GM10266 (cell line): ENCODE data around the gene EFCAB6.

Source experiments
- DNase-seq: peaks from one replicate; pipeline ENCODE4 v3.0.0; 2012; ENCODE audit errors: extremely low spot score
- TF ChIP-seq, protein P1 (sequence below): IDR thresholded peaks from 2 replicates; pipeline ENCODE4 v1.5.1; 2012; ENCODE audit warnings: mild to moderate bottlenecking, low read depth; ENCODE audit not compliant: control insufficient read depth, insufficient read depth; ENCODE audit errors: missing control alignments

Gene EFCAB6

DNA sequence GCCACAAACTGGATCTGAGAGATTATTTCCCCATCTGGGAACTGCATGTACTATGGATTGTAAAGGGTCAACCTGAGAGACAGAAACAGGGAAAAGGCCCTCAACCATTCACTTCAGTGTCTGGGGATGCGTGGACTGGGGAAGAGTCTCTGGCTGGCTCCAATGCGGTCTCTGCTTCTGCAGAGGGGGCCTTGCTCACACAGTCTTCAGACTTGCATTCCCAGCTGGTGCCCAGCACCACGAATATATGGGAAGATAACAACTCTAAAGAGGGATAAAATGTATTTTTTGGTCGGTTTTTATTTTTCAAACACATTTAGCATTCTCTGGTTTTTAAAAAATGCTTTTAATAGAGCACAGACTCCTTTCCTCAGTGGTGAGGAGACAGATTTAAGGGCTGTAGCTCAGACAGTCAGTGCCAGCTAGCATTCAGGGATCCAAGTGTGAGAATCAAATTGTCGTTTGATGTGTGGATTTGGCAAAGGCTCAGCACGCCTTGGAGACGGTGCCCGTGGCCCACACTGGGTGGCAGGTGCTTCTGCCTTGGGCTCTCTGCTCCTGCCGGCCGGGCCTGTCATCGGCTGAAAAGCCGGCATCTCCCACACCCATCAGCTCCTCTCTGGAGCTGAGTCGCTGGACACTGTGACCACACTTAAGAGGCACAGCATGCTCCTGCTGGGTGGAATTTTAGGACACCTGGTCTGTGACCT is 8.0 kb upstream of the EFCAB6 start:
- TF ChIP-seq, protein P1, sequence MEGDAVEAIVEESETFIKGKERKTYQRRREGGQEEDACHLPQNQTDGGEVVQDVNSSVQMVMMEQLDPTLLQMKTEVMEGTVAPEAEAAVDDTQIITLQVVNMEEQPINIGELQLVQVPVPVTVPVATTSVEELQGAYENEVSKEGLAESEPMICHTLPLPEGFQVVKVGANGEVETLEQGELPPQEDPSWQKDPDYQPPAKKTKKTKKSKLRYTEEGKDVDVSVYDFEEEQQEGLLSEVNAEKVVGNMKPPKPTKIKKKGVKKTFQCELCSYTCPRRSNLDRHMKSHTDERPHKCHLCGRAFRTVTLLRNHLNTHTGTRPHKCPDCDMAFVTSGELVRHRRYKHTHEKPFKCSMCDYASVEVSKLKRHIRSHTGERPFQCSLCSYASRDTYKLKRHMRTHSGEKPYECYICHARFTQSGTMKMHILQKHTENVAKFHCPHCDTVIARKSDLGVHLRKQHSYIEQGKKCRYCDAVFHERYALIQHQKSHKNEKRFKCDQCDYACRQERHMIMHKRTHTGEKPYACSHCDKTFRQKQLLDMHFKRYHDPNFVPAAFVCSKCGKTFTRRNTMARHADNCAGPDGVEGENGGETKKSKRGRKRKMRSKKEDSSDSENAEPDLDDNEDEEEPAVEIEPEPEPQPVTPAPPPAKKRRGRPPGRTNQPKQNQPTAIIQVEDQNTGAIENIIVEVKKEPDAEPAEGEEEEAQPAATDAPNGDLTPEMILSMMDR = no peak
- no peak for DNase-seq

DNA sequence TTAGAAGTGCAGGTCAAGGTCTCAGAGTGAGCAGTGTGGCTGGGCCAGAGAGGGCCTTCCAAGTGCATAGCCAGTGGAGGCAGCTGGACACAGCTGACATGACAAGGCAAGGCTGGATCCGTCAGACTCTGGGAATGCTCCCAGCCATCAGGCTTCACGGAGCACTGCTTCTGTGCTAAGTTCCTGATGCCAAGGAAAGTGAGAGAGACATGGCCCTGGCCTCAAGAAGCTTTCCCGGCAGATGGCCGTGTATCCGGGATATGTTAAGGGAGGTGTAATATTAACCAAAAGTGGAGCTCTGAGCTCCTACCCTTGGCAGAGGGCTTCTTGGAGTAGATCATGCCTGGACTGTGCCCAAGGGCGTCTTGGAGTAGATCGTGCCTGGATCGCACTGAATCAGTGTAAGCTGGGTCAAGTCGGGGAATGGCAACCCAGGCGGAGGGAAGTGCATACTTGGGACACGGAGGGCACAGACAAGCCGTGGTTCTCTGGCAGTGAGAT is 7.4 kb upstream of the EFCAB6 start:
- TF ChIP-seq, protein P1 = no peak
- no peak for DNase-seq

DNA sequence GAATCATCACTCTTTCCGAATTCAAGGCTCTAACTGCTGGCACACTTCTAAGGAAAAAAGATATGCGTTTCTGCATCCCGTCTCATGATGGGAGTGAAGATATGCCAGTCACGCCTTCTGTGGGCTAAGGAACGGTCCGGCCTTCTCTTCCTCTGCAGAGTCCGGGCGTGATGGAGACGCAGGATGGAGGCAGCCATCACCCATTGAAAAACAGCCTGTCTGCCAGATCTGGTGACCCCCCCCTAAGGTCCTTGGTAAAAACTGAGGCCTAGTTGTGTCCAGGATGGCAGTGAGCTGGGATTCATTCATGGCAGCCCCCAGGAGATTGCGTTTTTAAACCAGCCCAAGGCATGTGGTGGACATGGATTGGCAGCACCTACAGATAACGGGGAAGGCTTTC is 6.9 kb upstream of the EFCAB6 start:
- no peak for DNase-seq
- TF ChIP-seq, protein P1 = no peak

DNA sequence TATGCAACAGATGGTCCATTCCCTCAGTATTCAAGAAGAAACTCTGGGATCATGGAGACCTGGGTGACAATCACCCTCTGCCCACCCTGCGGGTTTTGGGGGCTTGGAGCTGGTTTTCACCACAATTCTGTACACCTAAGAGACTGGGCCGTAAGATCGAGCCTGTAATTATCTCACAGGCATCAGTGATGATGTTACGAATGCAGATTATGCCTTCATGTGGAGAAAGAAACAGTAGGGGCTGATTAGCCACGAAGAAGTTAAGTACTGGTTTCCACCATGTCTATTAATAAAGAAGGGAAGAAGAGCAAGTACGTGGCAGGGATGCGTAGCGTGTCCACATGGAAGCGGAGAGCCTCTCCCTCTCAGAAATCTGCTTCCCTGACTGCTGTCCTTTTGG is 5.3 kb upstream of the EFCAB6 start:
- TF ChIP-seq, protein P1 = no peak
- DNase-seq = no peak

DNA sequence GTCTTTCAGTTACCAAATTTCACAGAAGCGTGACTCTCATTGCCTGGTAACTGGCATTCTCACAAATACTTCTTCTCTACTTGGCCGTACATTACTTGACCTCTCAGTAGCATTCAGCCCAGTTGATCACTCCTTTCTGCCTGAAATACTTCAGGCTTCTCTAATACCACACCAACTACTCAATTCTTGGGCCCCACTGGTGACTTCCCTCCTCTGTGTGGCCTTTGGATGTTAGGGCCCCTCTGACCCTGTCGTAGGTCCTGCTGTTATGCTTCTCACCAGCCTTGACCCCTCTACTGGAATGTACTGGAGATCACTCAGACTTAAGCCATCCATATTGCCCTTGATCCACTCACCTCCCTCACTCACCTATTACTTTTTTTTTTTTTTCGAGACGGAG is 2.2 kb upstream of the EFCAB6 start:
- TF ChIP-seq, protein P1 = no peak
- DNase-seq = no peak

DNA sequence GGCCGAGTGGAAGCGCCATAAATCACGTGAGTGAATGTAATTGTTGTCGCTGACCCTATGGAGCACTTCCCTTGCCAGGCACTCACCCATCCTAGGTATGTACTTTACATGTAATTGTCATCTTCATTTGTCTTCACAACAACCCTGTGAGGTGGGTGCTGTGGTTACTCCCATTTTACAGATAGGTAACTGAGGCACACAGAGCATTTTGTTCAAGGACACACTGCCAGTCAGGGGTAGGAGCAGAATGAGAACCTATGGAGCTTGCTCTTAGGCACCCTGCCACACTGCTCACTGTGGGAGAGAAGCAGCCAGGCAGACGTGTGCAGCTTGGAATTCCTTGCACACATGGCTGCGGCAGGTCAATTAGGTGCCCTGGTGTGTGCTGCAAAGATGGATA is 785 bp upstream of the EFCAB6 start:
- TF ChIP-seq, protein P1 = no peak
- DNase-seq = no peak

DNA sequence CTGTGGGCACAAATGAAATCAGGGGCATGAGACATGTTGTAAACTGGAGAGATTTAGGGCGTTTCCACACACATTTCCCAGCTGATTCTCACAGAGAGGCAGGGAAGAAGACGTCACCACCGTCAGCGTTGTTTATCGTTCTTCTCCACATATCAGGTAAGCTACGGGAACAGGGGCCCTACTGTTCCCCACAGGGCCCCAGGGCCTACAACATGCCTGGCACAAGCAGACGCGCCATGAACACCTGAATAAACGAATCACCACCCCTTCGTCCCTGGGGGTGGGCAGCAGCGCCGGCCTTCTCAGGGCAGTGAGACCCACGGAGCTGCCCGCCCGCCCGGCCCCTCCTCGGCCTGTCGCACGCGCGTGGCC is 342 bp downstream of the EFCAB6 start:
- TF ChIP-seq, protein P1 = no peak
- no peak for DNase-seq
